Colonic mucosa (tissue), 4 donors: ENCODE data around the gene EDA. TPM values are rescaled to one million over a fixed set of nuclear protein-coding genes. Genes with fewer than 3 reads are reported as not detected.

Experiments
- DNase-seq: peaks from one replicate; pipeline ENCODE4 v3.0.0-alpha.2; 2020
- H3K27ac ChIP-seq: fragments of 200-600 bp; one replicate; pipeline ENCODE4 v1.8.0; 2021
- H3K27me3 ChIP-seq: fragments of 200-600 bp; one replicate; pipeline ENCODE4 v1.8.0; 2021
- H3K36me3 ChIP-seq: fragments of 200-600 bp; one replicate; pipeline ENCODE4 v1.8.0; 2021
- H3K4me1 ChIP-seq: fragments of 200-600 bp; one replicate; pipeline ENCODE4 v1.8.0; 2021; ENCODE audit warnings: mild to moderate bottlenecking
- H3K4me3 ChIP-seq: fragments of 200-600 bp; one replicate; pipeline ENCODE4 v1.8.0; 2021
- H3K9ac ChIP-seq, 2 donors: one replicate each; pipeline ENCODE4 v1.7.0; 2013; ENCODE audit warnings: control low read depth in 2 of 2, low read depth in 2 of 2, low read length in 2 of 2
- H3K9me3 ChIP-seq: fragments of 200-600 bp; one replicate; pipeline ENCODE4 v1.8.0; 2021
- CTCF ChIP-seq: fragments of 200-600 bp; IDR thresholded peaks from one replicate; pipeline ENCODE4 v1.8.0; 2022; ENCODE audit warnings: antibody characterized with exemption, mild to moderate bottlenecking
- intact Hi-C: fragments of 100-400 bp; cut with DNase I; formaldehyde crosslinking; loops from one replicate; pipeline ENCODE4 v1.14.1; 2022
- total RNA-seq, 2 donors: library from RNA; stranded (reverse); fragmentation: NEBNext Ultra II Directional in 1 of 2; extraction: Animal tissue kit (Norgen Biotek cat#: 25700) in 1 of 2; gene quantifications; one replicate each; pipeline ENCODE4 v1.2.1, GENCODE V29; 2021
- donor health status: healthy.
- donor health status: DM: no; HTN: no; CAD: no.
- donor health status: DM: no; HTN: no; CAD: no.

Gene EDA
- total RNA-seq, 2 donors from 2014 or later, result 1.6 to 1.9 TPM

- Histone ChIP-seq H3K27ac (no peak overlapping the region), H3K27me3 (no peaks in the 10 kb centered on the region), H3K9ac (no peak overlapping the region), H3K9me3 (no peaks in the 10 kb centered on the region), H3K36me3 (no peaks in the 10 kb centered on the region), H3K4me3 (no peak overlapping the region), H3K4me1 (no peaks in the 10 kb centered on the region)
- TF ChIP-seq CTCF, result no peak
- intact Hi-C loops, result no loop called here
- no peak for DNase-seq
These were observed 303.8 kb downstream of the EDA start for GRCh38 chrX:69919749-69920148.

GRCh38 chrX:69932323-69932722 is 316.4 kb downstream of the EDA start:
- intact Hi-C loops, result no loop called here
- no peak for DNase-seq

GRCh38 chrX:69948276-69948797 is 332.4 kb downstream of the EDA start:
- DNase-seq, result no peak
- H3K27ac ChIP-seq, result no peak overlapping the region
- no peaks in the 10 kb centered on the region for H3K4me1 ChIP-seq
- H3K27me3 ChIP-seq, result no peaks in the 10 kb centered on the region
- H3K36me3 ChIP-seq, result no peaks in the 10 kb centered on the region
- H3K4me3 ChIP-seq, result no peak overlapping the region
- no peak for TF ChIP-seq CTCF
- intact Hi-C loops, result no loop called here
- H3K9me3 ChIP-seq, result no peaks in the 10 kb centered on the region
- no peak overlapping the region for H3K9ac ChIP-seq

More at GRCh38 chrX:69932323-69932722, 316.4 kb downstream of the EDA start:
- Histone ChIP-seq H3K27ac (no peak overlapping the region), H3K9me3 (no peaks in the 10 kb centered on the region), H3K9ac (no peak overlapping the region), H3K27me3 (no peaks in the 10 kb centered on the region), H3K4me3 (no peak overlapping the region), H3K4me1 (no peaks in the 10 kb centered on the region), H3K36me3 (no peaks in the 10 kb centered on the region)
- no peak for TF ChIP-seq CTCF

GRCh38 chrX:69951753-69952152 is 335.8 kb downstream of the EDA start:
- no peaks in the 10 kb centered on the region for H3K36me3 ChIP-seq
- H3K9me3 ChIP-seq, result no peaks in the 10 kb centered on the region
- DNase-seq, result no peak
- no peak overlapping the region for H3K27ac ChIP-seq
- no peaks in the 10 kb centered on the region for H3K27me3 ChIP-seq
- no peak overlapping the region for H3K9ac ChIP-seq
- TF ChIP-seq CTCF, result no peak
- no peaks in the 10 kb centered on the region for H3K4me1 ChIP-seq
- intact Hi-C loops, result no loop called here
- no peak overlapping the region for H3K4me3 ChIP-seq

GRCh38 chrX:69959712-69960111 is 343.8 kb downstream of the EDA start:
- H3K9me3 ChIP-seq, result no peaks in the 10 kb centered on the region
- DNase-seq, result no peak

More at GRCh38 chrX:69959712-69960111, 343.8 kb downstream of the EDA start:
- intact Hi-C loops, result no loop called here
- no peak for TF ChIP-seq CTCF
- Histone ChIP-seq H3K9ac (no peak overlapping the region), H3K4me3 (no peak overlapping the region), H3K27ac (no peak overlapping the region), H3K36me3 (no peaks in the 10 kb centered on the region), H3K27me3 (no peaks in the 10 kb centered on the region), H3K4me1 (no peaks in the 10 kb centered on the region)
